ENCODE results near the gene MEIKIN.

DNA sequence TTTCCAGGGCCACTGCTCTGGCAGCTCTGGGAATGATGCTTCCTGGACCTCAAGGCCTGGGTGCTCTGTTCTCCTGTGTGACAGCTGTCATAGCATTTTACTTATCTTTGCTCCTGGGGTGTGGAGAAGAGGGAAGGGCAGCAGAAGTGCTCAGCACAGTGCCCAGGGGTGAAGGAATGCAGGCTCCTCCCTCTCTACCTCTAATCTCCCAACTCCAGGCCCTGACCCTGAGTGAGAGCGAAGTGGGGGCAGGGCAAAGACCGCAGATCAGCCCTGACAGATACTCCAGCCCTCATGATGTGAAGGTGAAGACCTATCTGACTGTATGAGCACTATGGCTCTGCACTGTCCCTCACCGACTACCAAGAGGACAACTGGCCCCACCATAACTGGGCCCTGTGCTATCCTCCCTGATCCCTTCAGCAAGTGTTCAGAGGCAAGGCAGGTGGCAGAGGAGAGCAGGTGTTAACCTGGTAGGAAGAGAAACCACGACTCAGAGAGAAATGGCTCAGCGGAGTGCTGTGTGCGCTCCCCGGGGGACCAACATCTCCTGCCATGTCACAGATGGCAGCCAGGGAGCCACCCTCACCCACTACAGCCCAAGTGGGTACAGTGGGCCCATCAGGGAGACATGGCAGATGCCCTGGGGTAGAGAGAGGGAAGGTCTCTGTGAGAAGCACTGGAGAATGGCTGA is 49.2 kb upstream of the MEIKIN start:
- TF ChIP-seq, protein P1, sequence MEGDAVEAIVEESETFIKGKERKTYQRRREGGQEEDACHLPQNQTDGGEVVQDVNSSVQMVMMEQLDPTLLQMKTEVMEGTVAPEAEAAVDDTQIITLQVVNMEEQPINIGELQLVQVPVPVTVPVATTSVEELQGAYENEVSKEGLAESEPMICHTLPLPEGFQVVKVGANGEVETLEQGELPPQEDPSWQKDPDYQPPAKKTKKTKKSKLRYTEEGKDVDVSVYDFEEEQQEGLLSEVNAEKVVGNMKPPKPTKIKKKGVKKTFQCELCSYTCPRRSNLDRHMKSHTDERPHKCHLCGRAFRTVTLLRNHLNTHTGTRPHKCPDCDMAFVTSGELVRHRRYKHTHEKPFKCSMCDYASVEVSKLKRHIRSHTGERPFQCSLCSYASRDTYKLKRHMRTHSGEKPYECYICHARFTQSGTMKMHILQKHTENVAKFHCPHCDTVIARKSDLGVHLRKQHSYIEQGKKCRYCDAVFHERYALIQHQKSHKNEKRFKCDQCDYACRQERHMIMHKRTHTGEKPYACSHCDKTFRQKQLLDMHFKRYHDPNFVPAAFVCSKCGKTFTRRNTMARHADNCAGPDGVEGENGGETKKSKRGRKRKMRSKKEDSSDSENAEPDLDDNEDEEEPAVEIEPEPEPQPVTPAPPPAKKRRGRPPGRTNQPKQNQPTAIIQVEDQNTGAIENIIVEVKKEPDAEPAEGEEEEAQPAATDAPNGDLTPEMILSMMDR (IDR thresholded peaks at IDR 0.05; ENCODE audit: low read depth, low read length, poor library complexity, severe bottlenecking): no peak
- no peak for TF ChIP-seq EZH2phosphoT487 (IDR thresholded peaks at IDR 0.05; ENCODE audit: borderline replicate concordance, low read length)
